Neural cell (in vitro differentiated cells): ENCODE data around the gene TBC1D9.

Experiments used
- CTCF ChIP-seq: fragments of 450-650 bp; IDR thresholded peaks from 2 replicates; pipeline ENCODE4 v1.5.1; 2014; ENCODE audit warnings: antibody characterized with exemption, mild to moderate bottlenecking, moderate library complexity; ENCODE audit not compliant: poor library complexity, severe bottlenecking
- EP300 ChIP-seq: fragments of 450-650 bp; conservative IDR thresholded peaks from 2 replicates; pipeline ENCODE4 v1.6.1; 2014; ENCODE audit warnings: antibody characterized with exemption, mild to moderate bottlenecking, moderate library complexity; ENCODE audit not compliant: poor library complexity, severe bottlenecking
- EZH2 ChIP-seq: fragments of 200-600, 300-800 bp; shearing (Covaris generic), sonication (generic); IDR thresholded peaks from 2 replicates; pipeline ENCODE4 v1.6.1; 2014; ENCODE audit warnings: antibody characterized with exemption, low read length, borderline replicate concordance, mild to moderate bottlenecking; ENCODE audit not compliant: insufficient read depth, poor library complexity, severe bottlenecking
- MXI1 ChIP-seq: fragments of 450-650 bp; conservative IDR thresholded peaks from 2 replicates; pipeline ENCODE4 v1.6.1; 2014; ENCODE audit warnings: antibody characterized with exemption, mild to moderate bottlenecking; ENCODE audit not compliant: poor library complexity, severe bottlenecking
- POLR2AphosphoS5 ChIP-seq: IDR thresholded peaks from 2 replicates; pipeline ENCODE4 v1.6.1; 2012
- REST ChIP-seq: IDR thresholded peaks from 2 replicates; pipeline ENCODE4 v1.6.1; 2012; ENCODE audit warnings: borderline replicate concordance
- SMC3 ChIP-seq: fragments of 450-650 bp; conservative IDR thresholded peaks from 2 replicates; pipeline ENCODE4 v1.6.1; 2014; ENCODE audit warnings: antibody characterized with exemption, mild to moderate bottlenecking, moderate library complexity; ENCODE audit not compliant: poor library complexity
- TAF1 ChIP-seq: IDR thresholded peaks from 2 replicates; pipeline ENCODE4 v1.6.1; 2012; ENCODE audit warnings: low read depth

- TF ChIP-seq POLR2AphosphoS5, result no peak
- no peak for TF ChIP-seq SMC3
- TF ChIP-seq CTCF, result no peak
- no peak for TF ChIP-seq TAF1
- TF ChIP-seq EP300, result no peak
- no peak for TF ChIP-seq EZH2
- no peak for TF ChIP-seq MXI1
- no peak for TF ChIP-seq REST
These were observed 171.7 kb downstream of the TBC1D9 start for GRCh38 chr4:140584439-140584838.
